GM12873 (cell line): ENCODE data around the gene PPTC7.

ENCODE experiments used
- TF ChIP-seq, protein P1 (sequence below): IDR thresholded peaks from 2 replicates; pipeline ENCODE4 v1.5.1; 2012; ENCODE audit warnings: low read depth, mild to moderate bottlenecking, moderate library complexity, low read length, control low read depth; ENCODE audit not compliant: insufficient read depth; ENCODE audit errors: missing control alignments

Gene PPTC7

DNA sequence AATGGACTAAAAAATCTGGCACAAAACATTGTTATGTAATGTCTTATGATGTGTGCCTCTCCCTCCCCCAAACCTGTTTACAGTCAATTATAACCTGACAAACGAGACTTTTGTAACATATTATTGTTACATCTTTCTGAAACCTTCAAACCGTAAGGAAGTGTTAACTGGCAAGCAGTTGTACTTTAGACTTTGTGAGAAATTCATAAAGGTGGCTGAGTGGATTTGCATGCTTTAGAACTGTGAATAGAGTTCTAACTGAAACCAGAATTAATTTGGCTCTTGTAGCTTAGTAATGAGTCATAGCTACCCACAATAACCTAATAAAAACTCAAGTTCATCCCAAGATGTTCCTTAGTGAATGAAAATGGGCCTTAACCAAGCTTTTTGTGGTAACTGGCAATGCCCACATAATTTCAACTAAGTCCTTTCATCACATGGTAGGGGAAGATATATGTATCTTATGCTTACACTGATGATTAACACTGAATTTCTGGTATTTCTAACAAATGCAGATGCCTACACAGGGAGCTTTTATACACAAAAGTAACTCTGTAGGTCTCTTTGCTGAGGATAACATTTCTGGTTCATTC is 51.3 kb downstream of the PPTC7 start:
- TF ChIP-seq, protein P1, sequence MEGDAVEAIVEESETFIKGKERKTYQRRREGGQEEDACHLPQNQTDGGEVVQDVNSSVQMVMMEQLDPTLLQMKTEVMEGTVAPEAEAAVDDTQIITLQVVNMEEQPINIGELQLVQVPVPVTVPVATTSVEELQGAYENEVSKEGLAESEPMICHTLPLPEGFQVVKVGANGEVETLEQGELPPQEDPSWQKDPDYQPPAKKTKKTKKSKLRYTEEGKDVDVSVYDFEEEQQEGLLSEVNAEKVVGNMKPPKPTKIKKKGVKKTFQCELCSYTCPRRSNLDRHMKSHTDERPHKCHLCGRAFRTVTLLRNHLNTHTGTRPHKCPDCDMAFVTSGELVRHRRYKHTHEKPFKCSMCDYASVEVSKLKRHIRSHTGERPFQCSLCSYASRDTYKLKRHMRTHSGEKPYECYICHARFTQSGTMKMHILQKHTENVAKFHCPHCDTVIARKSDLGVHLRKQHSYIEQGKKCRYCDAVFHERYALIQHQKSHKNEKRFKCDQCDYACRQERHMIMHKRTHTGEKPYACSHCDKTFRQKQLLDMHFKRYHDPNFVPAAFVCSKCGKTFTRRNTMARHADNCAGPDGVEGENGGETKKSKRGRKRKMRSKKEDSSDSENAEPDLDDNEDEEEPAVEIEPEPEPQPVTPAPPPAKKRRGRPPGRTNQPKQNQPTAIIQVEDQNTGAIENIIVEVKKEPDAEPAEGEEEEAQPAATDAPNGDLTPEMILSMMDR, result no peak

DNA sequence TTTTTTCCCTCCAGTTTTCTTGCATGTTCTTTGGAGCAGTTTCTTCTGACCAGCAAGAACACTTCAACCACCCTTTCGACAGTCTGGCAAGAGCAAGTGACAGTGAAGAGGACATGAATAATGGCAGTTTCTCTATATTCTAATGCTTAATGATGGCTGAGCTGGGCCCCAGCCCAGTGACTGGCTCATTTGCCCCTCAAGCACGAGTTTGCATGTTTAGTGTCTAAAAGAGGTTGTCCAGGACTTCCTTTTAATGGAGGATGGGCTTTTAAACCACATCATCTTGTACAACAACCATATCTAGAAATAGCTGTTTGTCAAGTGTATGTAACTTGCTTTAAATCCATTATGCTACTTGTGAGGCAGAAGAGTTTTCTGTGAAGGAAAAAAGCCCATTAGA is 52.6 kb downstream of the PPTC7 start:
- TF ChIP-seq, protein P1, result no peak

DNA sequence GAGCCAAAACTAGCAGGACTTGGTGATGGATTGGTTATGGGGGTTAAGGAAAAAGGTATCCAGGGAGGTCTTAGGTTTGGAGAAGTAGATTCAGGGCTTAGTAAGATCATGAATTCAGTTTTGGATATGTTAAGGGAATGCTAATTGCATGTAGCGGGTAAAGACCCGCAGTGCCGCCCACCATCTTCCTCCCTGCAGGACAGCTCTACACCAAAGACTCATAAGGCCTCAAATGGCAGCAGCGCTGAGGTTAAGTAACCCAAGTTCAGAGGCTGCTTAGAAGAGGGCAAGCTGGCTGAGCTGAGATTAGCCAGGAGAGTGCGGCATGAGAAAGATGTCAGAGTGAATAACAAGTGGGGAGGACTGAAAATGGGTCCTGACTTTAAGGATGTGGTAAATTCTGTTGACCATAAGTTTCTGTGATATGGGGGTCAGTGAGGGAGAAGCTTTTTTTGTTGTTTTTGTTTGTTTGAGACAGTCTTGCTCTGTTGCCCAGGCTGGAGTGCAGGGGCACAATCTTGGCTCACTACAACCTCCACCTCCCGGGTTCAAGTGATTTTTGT is 54.8 kb downstream of the PPTC7 start:
- TF ChIP-seq, protein P1, result no peak

DNA sequence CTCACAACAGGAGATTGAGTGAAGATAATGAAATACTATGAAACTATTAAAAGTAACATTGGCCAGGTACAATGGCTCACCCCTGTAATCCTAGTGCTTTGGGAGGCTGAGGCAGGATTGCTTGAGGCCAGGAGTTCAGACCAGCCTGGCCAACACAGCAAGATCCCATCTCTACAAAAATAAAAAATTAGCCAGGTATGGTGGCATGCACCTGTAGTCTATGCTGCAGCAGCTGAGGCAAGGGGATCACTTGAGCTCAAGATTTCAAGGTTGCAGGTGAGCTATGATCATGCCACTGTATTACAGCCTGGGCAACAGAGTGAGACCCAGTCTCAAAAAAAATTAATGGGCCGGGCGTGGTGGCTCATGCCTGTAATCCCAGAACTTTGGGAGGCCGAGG is 66.1 kb downstream of the PPTC7 start:
- TF ChIP-seq, protein P1, result no peak

DNA sequence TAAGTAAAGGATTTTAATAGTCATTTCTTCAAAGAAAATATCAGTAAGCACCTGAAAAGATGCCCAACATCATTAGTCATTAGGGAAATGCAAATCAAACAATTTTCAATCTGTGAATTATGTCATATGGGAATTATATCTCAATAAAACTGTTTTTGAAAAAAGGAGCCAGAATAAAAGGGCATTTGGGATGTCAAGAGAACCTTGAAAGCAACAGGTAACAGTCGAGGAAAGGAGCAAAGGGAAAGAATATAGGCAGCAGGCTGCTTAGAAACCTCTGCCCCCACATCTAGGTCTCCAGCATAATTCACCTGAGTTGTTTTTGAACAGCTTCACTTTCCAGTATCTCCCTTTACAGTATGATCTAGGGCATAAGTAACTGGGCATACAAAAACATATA is 68.8 kb downstream of the PPTC7 start:
- TF ChIP-seq, protein P1, result no peak

DNA sequence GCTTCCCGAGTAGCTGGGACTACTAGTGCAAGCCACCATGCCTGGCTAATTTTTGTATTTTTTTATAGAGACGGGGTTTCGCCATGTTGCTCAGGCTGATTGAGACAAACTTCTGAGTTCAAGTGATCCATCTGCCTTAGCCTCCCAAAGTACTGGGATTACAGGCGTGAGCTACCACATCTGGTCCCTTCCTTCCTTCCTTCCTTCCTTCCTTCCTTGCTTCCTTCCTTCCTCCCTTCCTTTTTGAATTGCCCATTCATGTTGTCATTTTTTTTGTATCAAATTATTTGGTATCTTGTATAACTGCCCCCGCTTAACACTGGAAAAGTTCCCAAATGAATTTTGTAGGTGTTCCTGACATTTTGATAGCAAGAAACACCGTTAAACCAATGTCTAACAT is 69.3 kb downstream of the PPTC7 start:
- TF ChIP-seq, protein P1, result no peak

DNA sequence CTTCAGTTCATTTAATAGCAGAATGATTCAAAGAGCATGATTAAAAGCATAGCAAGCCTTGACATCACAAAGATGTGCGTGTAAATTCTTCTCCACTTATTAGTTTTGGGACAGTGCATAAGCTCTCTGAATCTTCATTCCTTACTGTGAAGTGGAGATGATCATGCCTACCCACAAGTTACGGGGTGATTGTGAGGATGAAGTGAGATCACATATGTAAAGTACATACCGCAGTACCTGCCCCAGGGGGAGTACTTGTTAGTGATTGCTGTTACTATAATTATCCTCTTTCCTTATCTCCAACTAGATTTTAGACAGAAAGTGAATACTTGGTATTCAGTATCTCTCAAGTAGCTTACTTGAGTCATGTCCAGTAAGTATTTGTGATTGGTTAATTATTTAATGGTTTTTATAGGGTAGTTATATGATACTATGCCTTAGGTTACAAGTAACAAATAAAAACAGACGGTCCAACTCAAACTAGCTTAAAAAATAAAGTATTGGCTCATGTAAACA is 75.0 kb downstream of the PPTC7 start:
- TF ChIP-seq, protein P1, result no peak
